Common myeloid progenitor, CD34-positive (primary cell): ENCODE results near the gene FLNC.

Source experiments
- CTCF ChIA-PET: fragments of 350-600 bp; sonication (Branson Sonifier 250); formaldehyde crosslinking; loops from one replicate; lab custom pipeline; 2021; ENCODE audit warnings: antibody characterized with exemption; lab: Charles Lee
- POLR2A ChIA-PET: fragments of 350-600 bp; sonication (Branson Sonifier 250); formaldehyde crosslinking; loops from one replicate; lab custom pipeline; 2021; ENCODE audit warnings: antibody characterized with exemption; lab: Charles Lee
- DNase-seq, 3 donors: peaks; one replicate each; pipeline versions ENCODE4 v3.0.0 to v3.0.0-alpha.2; 2013
- H3K27ac ChIP-seq, 2 experiments: 1 replicate in 1 of 2; 2 replicates in 1 of 2; pipeline ENCODE4 v1.7.0; 2013; ENCODE audit warnings: inconsistent platforms in 2 of 2, low read length in 2 of 2, mild to moderate bottlenecking in 2 of 2, low read depth in 1 of 2, moderate library complexity in 1 of 2; ENCODE audit not compliant: severe bottlenecking in 2 of 2, insufficient read depth in 1 of 2, poor library complexity in 1 of 2
- H3K27me3 ChIP-seq, 5 experiments: replicated peaks in 2 of 5; 1 replicate in 3 of 5; 2 replicates in 2 of 5; pipeline versions ENCODE4 v1.6.1 to v1.7.0; 2013; ENCODE audit warnings: low read length in 4 of 5, mild to moderate bottlenecking in 2 of 5, moderate library complexity in 2 of 5, inconsistent platforms in 1 of 5; ENCODE audit not compliant: insufficient read depth in 5 of 5, control insufficient read depth in 4 of 5
- H3K36me3 ChIP-seq, 4 experiments: 1 replicate in 2 of 4; 2 replicates in 2 of 4; pipeline versions ENCODE4 v1.6.1 to v1.7.0; 2013; ENCODE audit warnings: low read length in 3 of 4, control low read depth in 1 of 4, mild to moderate bottlenecking in 1 of 4; ENCODE audit not compliant: control insufficient read depth in 4 of 4, insufficient read depth in 4 of 4
- H3K4me1 ChIP-seq, 4 experiments: 1 replicate in 3 of 4; 2 replicates in 1 of 4; pipeline versions ENCODE4 v1.6.1 to v1.7.1; 2013; ENCODE audit warnings: low read length in 3 of 4, mild to moderate bottlenecking in 3 of 4, control low read depth in 1 of 4, inconsistent platforms in 1 of 4, moderate library complexity in 1 of 4; ENCODE audit not compliant: control insufficient read depth in 4 of 4, insufficient read depth in 4 of 4; ENCODE audit errors: control extremely low read depth in 1 of 4
- H3K4me3 ChIP-seq, 7 experiments: 1 replicate in 4 of 7; 2 replicates in 3 of 7; pipeline versions ENCODE4 v1.5.1 to v1.7.0; 2013; ENCODE audit warnings: mild to moderate bottlenecking in 7 of 7, low read length in 6 of 7, moderate library complexity in 6 of 7, inconsistent platforms in 2 of 7, low read depth in 2 of 7, control low read depth in 1 of 7; ENCODE audit not compliant: insufficient read depth in 4 of 7, control insufficient read depth in 1 of 7; ENCODE audit errors: extremely low read depth in 1 of 7
- H3K9me3 ChIP-seq, 5 experiments: 1 replicate in 4 of 5; 2 replicates in 1 of 5; pipeline versions ENCODE4 v1.6.1 to v1.7.1; 2013; ENCODE audit warnings: low read length in 4 of 5, mild to moderate bottlenecking in 2 of 5, inconsistent platforms in 1 of 5, low read depth in 1 of 5, moderate library complexity in 1 of 5; ENCODE audit not compliant: control insufficient read depth in 4 of 5, insufficient read depth in 2 of 5; ENCODE audit errors: control extremely low read depth in 1 of 5
- WGBS: methylation state at CpG from one replicate; pipeline ENCODE4 v1.1.5; 2013; ENCODE audit not compliant: insufficient coverage; 5-methylcytosine and 5-hydroxymethylcytosine counted together

FLNC gene

DNA sequence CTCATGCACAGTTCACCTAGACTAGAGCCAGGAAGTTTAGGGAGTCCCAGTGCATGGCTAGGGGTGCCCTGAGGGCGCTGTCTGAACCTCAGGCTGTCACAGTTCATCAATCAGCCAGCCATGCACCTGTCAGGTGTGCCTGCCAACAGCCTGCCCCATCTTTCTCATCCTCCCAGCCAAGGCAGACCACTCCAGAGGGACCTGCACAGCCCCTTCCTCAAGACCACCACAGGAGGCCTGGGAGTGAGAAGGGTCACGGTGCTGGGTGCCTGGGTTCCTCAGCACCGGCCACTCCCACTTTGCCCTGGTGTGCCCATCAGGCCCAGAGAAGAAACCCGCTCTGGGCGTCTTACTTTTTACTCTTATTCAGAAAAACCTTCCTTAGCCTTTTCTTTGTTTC lies 40.8 kb downstream of the FLNC start:
- POLR2A ChIA-PET = interaction anchor here (0.6 kb wide), 1 partner anchor 160 kb away, joined by 8 read pairs; no protein-coding TSS in a partner anchor
- Histone ChIP-seq H3K4me1 (peaks cover 0 to 22% (median 19%) of the 10 kb centered on the region in 4 experiments), H3K9me3 (no peaks in the 10 kb centered on the region), H3K27me3 (peaks cover 0 to 13% (median 2%) of the 10 kb centered on the region in 5 experiments), H3K27ac (no peak overlapping the region), H3K4me3 (no peak overlapping the region), H3K36me3 (peaks cover 0 to 9% (median 3%) of the 10 kb centered on the region in 4 experiments)
- CTCF ChIA-PET = interaction anchor here (0.9 to 2.6 kb wide), 4 partner anchors 9 to 36 kb away, joined by 3 to 9 read pairs (median 4); no protein-coding TSS in a partner anchor
- 96% methylated on average over 4 of the region's 5 CpGs for WGBS
- no peak for DNase-seq

DNA sequence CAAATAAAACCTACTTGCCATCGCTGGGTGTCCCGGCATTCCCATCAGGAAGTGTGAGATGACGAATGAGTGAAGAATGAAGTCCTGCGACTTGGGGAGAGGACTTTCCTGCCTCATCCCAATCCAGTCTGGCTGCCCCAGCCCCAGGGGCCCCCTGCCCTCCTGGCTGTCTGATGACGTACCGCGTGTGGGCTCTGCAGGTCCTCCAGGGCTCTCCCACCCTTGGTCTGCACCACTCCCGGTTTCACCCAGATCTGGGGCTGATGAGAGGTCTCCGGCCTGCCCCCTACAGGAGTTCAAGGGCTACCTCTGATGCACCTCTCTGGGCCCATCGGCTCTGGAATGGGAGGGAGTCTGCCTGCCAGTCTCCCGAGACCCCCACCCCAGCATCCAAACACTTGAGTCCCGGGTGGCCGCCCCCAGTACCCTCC lies 42.2 kb downstream of the FLNC start:
- Histone ChIP-seq H3K27me3 (peaks cover 0 to 13% (median 2%) of the 10 kb centered on the region in 5 experiments), H3K27ac (no peak overlapping the region), H3K4me3 (no peak overlapping the region), H3K36me3 (no peaks in the 10 kb centered on the region), H3K4me1 (peaks cover 0 to 22% (median 19%) of the 10 kb centered on the region in 4 experiments), H3K9me3 (no peaks in the 10 kb centered on the region)
- CTCF ChIA-PET = interaction anchor here (0.8 to 3.0 kb wide), 6 partner anchors 7 to 30 kb away, joined by 3 to 20 read pairs (median 5); no protein-coding TSS in a partner anchor
- DNase-seq = no peak
- POLR2A ChIA-PET = no interaction called here
- WGBS = 100% methylated on average over 5 of the region's 13 CpGs

DNA sequence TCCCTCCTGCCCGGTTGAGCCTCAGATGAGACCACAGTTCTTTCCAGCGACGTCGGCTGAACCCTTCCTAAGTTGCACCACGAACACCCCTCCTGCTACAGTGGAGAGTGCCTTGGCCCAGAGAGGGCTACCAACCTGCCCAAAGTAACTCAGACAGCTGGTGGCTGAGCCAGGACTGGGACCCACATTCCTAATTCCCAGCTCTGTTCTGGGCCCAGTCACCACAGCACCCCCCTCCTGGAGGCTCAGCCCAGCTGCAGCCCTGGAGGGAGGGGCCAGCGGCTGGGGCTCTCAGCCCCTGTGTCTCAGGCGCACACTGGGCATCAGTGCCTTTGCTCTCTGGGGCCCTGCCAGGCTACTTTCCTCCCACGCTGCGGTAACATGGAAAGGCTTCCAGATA lies 43.0 kb downstream of the FLNC start:
- WGBS = 88% methylated on average over 9 of the region's 9 CpGs
- Histone ChIP-seq H3K27ac (no peak overlapping the region), H3K27me3 (peaks cover 0 to 13% (median 2%) of the 10 kb centered on the region in 5 experiments), H3K4me1 (peaks cover 0 to 22% (median 20%) of the 10 kb centered on the region in 4 experiments), H3K9me3 (no peaks in the 10 kb centered on the region), H3K36me3 (no peaks in the 10 kb centered on the region), H3K4me3 (no peak overlapping the region)
- DNase-seq = no peak
- ChIA-PET POLR2A (no interaction called here), CTCF (interaction anchor here (1.3 to 3.0 kb wide), 3 partner anchors 9 to 13 kb away, joined by 4 to 20 read pairs (median 6); no protein-coding TSS in a partner anchor)

DNA sequence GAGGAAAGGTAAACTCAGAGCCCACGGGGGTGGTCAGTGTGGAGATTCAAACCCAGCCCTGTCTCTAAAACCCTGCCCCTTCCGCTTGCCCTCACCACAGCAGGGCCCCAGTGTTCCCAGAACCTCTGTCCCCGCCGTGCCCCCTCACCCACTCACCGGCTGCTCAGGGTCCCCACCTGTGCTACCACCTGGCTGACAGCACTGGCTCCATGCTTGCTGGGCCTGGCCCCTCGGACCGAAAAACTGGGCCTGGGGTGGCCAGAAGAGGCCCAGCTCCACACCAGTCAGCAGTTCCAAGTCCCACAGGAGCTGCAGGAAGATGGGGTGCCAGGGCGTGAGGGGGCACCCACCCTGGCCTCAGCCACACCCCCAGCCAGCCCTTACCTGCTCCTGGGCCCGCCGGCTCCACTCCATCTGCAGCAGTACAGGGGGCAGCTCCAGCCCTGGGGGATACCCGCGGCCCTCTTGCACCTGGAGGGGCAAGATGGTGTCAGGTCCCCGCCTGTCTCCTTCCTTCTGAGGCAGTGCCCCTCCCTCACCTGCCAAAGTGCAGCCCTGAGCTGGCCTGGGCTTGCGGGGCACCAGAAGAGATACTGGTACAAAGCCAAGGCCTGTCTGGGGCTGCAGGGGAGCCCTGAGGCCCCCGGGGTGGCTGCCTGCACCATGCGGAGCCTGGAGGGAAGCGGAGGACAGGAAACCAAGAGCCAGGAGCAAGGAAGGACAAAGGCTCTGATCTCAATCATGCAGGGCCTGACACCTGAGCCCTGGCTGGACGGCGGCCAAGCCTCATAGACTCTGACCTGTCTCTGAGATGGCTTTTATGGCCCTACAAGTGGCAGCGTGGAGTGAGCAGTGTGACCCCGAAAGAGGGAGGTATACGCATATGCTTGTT lies 44.2 kb downstream of the FLNC start:
- no peak for DNase-seq
- 94% methylated on average over 18 of the region's 22 CpGs for WGBS

DNA sequence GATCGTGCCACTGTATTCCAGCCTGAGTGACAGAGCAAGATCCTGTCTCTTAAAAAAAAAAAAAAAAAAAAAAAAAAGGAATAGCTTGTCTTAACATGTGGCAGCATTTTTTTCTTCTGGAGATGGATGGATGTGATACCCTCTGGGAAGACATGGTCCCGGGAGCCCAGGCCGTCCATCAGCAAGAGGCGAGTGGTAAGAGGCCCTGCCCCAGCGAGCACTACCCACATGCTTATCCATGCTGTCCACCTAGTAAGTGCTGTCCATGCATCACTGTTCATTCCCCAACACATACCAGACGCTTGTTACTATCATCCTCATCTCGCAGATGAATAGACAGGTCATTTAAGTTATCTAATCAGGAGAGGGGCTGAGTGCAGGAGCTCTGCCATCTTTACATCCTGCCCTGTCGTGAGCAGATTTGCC lies 45.3 kb downstream of the FLNC start:
- 94% methylated on average over 3 of the region's 8 CpGs for WGBS
- Histone ChIP-seq H3K4me1 (peaks cover 0 to 4% (median 0%) of the 10 kb centered on the region in 4 experiments), H3K27me3 (peaks cover 0 to 7% (median 2%) of the 10 kb centered on the region in 5 experiments), H3K9me3 (no peaks in the 10 kb centered on the region), H3K4me3 (no peak overlapping the region), H3K36me3 (no peaks in the 10 kb centered on the region), H3K27ac (no peak overlapping the region)
- DNase-seq = no peak
- ChIA-PET CTCF (interaction anchor here (0.6 to 2.5 kb wide), 3 partner anchors 8 to 267 kb away, joined by 3 to 17 read pairs (median 3); partner anchors contain the start of gene ATP6V1F), POLR2A (interaction anchor here (0.6 kb wide), 1 partner anchor 72 kb away, joined by 3 read pairs; no protein-coding TSS in a partner anchor)

More for the DNA sequence above, 44.2 kb downstream of the FLNC start:
- H3K36me3 ChIP-seq = no peaks in the 10 kb centered on the region
- H3K9me3 ChIP-seq = no peaks in the 10 kb centered on the region
- H3K27me3 ChIP-seq = peaks cover 0 to 13% (median 2%) of the 10 kb centered on the region in 5 experiments
- ChIA-PET POLR2A (no interaction called here), CTCF (interaction anchor here (1.0 to 3.0 kb wide), 3 partner anchors 8 to 11 kb away, joined by 3 to 20 read pairs (median 17); partner anchors contain the start of gene ATP6V1F)
- H3K4me1 ChIP-seq = peaks cover 0 to 12% (median 10%) of the 10 kb centered on the region in 4 experiments
- H3K4me3 ChIP-seq = no peak overlapping the region
- no peak overlapping the region for H3K27ac ChIP-seq

DNA sequence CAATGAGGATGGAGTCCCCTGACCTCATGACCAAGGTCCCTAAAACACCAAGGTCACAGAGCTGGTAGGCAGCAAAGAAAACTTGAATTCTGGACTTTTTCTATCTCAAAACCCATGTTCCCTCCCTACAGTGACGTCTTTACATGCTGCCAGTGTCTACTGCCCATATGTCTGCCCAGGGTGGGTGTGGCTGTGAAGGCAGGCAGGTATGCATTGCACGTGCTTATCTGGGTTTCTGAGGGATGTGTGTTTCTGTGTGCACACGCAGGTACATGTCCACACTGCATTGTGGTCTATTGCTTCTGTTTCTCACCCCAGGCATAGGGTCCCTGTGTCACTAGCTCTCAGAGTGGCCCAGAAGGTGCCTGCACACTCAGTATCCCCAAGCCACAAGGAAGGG lies 45.9 kb downstream of the FLNC start:
- no peaks in the 10 kb centered on the region for H3K36me3 ChIP-seq
- H3K27ac ChIP-seq = no peak overlapping the region
- H3K4me3 ChIP-seq = no peak overlapping the region
- H3K4me1 ChIP-seq = peaks cover 0 to 4% (median 0%) of the 10 kb centered on the region in 4 experiments
- no peak for DNase-seq
- H3K9me3 ChIP-seq = no peaks in the 10 kb centered on the region
- CTCF ChIA-PET = interaction anchor here (2.5 kb wide), 1 partner anchor 12 kb away, joined by 17 read pairs; the partner anchor contains the start of gene ATP6V1F
- 94% methylated on average over 2 of the region's 3 CpGs for WGBS
- H3K27me3 ChIP-seq = peaks cover 0 to under 1% (median 0%) of the 10 kb centered on the region in 5 experiments
- POLR2A ChIA-PET = no interaction called here
